ENCODE measurements around the gene PLOD3.

- no peak for TF ChIP-seq POLR2A (IDR thresholded peaks at IDR 0.05)
- TF ChIP-seq CTCF (IDR thresholded peaks at IDR 0.05): no peak
- no peak for TF ChIP-seq EP300 (IDR thresholded peaks at IDR 0.05)
Measured at GRCh38 chr7:101255796-101256195, 38.4 kb upstream of the PLOD3 start.
